Keratinocyte (primary cell): ENCODE data around the gene PITPNC1.

ENCODE experiments used
- EZH2 ChIP-seq: IDR thresholded peaks from one replicate; pipeline ENCODE4 v1.6.1; 2012; ENCODE audit warnings: inconsistent platforms, mild to moderate bottlenecking, low read length, moderate library complexity
- TF ChIP-seq, protein P1 (sequence below), 3 experiments: IDR thresholded peaks in 1 of 3; conservative IDR thresholded peaks in 1 of 3; optimal IDR thresholded peaks in 1 of 3; 2 replicates in 2 of 3; 3 replicates in 1 of 3; pipeline versions ENCODE3 to v1.5.1; 2011; ENCODE audit warnings: low read length in 3 of 3, mild to moderate bottlenecking in 3 of 3, moderate library complexity in 2 of 3, control low read depth in 1 of 3, inconsistent platforms in 1 of 3; ENCODE audit not compliant: insufficient read depth in 2 of 3; ENCODE audit errors: extremely low read depth in 1 of 3

DNA sequence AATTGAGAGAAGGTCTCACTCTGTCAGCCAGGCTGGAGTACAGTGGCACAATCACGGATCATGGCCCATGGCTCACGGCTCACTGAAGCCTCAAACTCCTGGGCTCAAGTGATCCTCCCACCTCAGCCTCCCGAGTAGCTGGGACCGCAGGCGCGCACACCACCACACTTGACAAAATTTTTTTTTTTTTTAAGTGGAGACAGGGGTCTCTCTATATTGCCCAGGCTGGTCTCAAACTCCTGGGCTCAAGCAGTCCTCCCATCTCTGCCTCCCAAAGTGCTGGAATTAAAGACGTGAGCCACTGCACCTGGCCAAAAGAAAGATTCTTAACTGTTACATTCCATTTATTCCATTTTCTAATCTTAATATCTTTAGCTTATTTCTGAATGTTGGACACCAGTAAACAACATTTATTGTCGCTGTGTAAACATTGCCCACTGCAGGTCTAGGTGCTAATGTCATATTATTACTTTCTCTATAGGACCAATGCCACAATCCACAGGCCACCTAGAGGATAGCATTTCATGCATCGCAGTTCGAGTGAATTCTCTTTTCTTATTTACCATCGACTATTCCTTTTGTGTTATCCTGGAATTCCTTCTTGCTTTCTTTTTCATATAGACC lies 123.7 kb downstream of the PITPNC1 start:
- TF ChIP-seq, protein P1, sequence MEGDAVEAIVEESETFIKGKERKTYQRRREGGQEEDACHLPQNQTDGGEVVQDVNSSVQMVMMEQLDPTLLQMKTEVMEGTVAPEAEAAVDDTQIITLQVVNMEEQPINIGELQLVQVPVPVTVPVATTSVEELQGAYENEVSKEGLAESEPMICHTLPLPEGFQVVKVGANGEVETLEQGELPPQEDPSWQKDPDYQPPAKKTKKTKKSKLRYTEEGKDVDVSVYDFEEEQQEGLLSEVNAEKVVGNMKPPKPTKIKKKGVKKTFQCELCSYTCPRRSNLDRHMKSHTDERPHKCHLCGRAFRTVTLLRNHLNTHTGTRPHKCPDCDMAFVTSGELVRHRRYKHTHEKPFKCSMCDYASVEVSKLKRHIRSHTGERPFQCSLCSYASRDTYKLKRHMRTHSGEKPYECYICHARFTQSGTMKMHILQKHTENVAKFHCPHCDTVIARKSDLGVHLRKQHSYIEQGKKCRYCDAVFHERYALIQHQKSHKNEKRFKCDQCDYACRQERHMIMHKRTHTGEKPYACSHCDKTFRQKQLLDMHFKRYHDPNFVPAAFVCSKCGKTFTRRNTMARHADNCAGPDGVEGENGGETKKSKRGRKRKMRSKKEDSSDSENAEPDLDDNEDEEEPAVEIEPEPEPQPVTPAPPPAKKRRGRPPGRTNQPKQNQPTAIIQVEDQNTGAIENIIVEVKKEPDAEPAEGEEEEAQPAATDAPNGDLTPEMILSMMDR (optimal IDR thresholded peaks at IDR 0.05 in 1 of 3, IDR thresholded peaks at IDR 0.05 in 1 of 3, conservative IDR thresholded peaks at IDR 0.05 in 1 of 3; ENCODE audit: extremely low read depth in 1 of 3, insufficient read depth in 2 of 3, low read length in 3 of 3) = no peak
- TF ChIP-seq EZH2 = no peak
